Measurements from ENCODE around the gene ERI3. TPM values are rescaled to one million over a fixed set of nuclear protein-coding genes. Genes with fewer than 3 reads are reported as not detected.

ERI3 gene
- total and polyA plus RNA-seq, 2 of the 13 experiments (the other 11 are each of a cell fraction or from before 2014, with no cell fraction given): 35.6 to 35.9 TPM

DNA sequence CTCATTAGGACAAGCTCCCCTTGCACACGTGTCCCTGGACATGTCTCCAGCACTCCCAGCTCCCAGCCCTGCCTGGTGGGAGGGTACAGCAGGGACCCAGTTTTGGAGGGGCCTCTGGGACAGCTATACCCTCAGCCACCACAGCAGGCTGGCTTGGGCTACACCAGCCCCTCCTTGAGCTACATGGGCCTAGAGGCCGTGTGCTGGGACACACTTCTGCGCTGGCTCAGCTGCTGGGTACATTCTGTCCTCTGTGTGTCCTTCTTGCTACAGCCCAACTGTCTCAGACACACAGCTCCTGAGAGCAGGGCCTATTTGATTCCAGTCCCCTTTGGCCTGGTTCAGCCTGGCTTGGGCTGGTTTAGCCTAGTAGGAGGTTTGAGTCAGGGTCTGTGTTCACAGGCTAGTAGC lies 115.1 kb downstream of the ERI3 start (continued):
- TF ChIP-seq, protein P1, sequence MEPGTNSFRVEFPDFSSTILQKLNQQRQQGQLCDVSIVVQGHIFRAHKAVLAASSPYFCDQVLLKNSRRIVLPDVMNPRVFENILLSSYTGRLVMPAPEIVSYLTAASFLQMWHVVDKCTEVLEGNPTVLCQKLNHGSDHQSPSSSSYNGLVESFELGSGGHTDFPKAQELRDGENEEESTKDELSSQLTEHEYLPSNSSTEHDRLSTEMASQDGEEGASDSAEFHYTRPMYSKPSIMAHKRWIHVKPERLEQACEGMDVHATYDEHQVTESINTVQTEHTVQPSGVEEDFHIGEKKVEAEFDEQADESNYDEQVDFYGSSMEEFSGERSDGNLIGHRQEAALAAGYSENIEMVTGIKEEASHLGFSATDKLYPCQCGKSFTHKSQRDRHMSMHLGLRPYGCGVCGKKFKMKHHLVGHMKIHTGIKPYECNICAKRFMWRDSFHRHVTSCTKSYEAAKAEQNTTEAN (CRISPR knock-in tag; conservative IDR thresholded peaks at IDR 0.05): no peak
- TF ChIP-seq, protein P2, sequence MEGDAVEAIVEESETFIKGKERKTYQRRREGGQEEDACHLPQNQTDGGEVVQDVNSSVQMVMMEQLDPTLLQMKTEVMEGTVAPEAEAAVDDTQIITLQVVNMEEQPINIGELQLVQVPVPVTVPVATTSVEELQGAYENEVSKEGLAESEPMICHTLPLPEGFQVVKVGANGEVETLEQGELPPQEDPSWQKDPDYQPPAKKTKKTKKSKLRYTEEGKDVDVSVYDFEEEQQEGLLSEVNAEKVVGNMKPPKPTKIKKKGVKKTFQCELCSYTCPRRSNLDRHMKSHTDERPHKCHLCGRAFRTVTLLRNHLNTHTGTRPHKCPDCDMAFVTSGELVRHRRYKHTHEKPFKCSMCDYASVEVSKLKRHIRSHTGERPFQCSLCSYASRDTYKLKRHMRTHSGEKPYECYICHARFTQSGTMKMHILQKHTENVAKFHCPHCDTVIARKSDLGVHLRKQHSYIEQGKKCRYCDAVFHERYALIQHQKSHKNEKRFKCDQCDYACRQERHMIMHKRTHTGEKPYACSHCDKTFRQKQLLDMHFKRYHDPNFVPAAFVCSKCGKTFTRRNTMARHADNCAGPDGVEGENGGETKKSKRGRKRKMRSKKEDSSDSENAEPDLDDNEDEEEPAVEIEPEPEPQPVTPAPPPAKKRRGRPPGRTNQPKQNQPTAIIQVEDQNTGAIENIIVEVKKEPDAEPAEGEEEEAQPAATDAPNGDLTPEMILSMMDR (CRISPR knock-in tag; IDR thresholded peaks at IDR 0.05): 0 out of 2 replicates have a peak, but pooled peaks have one; percentile 12
- no peak for TF ChIP-seq ZNF34 (CRISPR knock-in tag; IDR thresholded peaks at IDR 0.05; ENCODE audit: borderline replicate concordance)
- TF ChIP-seq TCF12 (IDR thresholded peaks at IDR 0.05): no peak
- no peak for TF ChIP-seq TCF12 (CRISPR knock-in tag; IDR thresholded peaks at IDR 0.05)
- TF ChIP-seq HNRNPK (IDR thresholded peaks at IDR 0.05; ENCODE audit: low read depth, low read length, poor library complexity, severe bottlenecking): no peak
- no peak for TF ChIP-seq PCBP2 (optimal IDR thresholded peaks at IDR 0.05; ENCODE audit: low read depth, low read length, poor library complexity, severe bottlenecking)
- TF ChIP-seq POLR2G (IDR thresholded peaks at IDR 0.05; ENCODE audit: low read depth, low read length): no peak
- TF ChIP-seq, protein P3, sequence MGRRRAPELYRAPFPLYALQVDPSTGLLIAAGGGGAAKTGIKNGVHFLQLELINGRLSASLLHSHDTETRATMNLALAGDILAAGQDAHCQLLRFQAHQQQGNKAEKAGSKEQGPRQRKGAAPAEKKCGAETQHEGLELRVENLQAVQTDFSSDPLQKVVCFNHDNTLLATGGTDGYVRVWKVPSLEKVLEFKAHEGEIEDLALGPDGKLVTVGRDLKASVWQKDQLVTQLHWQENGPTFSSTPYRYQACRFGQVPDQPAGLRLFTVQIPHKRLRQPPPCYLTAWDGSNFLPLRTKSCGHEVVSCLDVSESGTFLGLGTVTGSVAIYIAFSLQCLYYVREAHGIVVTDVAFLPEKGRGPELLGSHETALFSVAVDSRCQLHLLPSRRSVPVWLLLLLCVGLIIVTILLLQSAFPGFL (CRISPR knock-in tag; IDR thresholded peaks at IDR 0.05): no peak
- TF ChIP-seq HHEX (CRISPR knock-in tag; IDR thresholded peaks at IDR 0.05): no peak
- no peak for TF ChIP-seq ZNF746 (CRISPR knock-in tag; IDR thresholded peaks at IDR 0.05)
- TF ChIP-seq RBM39 (IDR thresholded peaks at IDR 0.05; ENCODE audit: low read depth, low read length, poor library complexity, severe bottlenecking): no peak
- TF ChIP-seq CEBPG (CRISPR knock-in tag; IDR thresholded peaks at IDR 0.05): no peak
